UCSD-AML1 (cell line): Measurements from ENCODE around the gene GRSF1.
A peak's percentile ranks its signal among the peaks of the same experiment; 100 is the strongest.
"Not testable (repeated sequence)": the region's sequence is repeated elsewhere in the genome, so short reads cannot be mapped to it uniquely, and the experiment has no call there.

Source experiments
- DNase-seq: peaks from one replicate; lab custom pipeline; 2025; ENCODE audit not compliant: unreplicated experiment; lab: John Stamatoyannopoulos, UW

The GRSF1 gene, protein sequence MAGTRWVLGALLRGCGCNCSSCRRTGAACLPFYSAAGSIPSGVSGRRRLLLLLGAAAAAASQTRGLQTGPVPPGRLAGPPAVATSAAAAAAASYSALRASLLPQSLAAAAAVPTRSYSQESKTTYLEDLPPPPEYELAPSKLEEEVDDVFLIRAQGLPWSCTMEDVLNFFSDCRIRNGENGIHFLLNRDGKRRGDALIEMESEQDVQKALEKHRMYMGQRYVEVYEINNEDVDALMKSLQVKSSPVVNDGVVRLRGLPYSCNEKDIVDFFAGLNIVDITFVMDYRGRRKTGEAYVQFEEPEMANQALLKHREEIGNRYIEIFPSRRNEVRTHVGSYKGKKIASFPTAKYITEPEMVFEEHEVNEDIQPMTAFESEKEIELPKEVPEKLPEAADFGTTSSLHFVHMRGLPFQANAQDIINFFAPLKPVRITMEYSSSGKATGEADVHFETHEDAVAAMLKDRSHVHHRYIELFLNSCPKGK

DNA sequence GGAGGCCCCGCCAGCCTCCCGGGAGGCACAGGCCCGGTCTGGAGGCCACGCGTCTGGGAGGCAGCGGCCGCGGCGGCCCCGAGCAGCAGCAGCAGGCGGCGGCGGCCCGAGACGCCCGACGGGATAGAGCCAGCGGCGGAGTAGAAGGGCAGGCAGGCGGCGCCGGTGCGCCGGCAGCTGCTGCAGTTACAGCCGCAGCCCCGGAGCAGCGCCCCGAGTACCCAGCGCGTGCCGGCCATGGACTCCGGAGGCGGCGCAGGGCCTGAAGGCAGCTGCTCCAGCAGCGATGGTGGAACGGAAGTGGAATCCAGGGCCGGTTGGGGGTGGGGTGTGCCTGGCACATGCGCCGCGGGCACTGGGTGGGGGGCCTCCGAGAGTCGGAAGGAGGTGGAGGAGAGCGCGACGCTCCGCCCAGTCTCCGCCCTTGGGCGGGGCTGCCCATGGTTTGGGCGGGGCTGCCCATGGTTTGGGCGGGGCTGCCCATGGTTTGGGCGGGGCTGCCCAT, at the start of gene GRSF1:
GRSF1 (minus strand) TSS at position 302 of the 505 bp plus-strand sequence; CDS start at position 239, 63 bp downstream.
- DNase-seq: peak; percentile 91

DNA sequence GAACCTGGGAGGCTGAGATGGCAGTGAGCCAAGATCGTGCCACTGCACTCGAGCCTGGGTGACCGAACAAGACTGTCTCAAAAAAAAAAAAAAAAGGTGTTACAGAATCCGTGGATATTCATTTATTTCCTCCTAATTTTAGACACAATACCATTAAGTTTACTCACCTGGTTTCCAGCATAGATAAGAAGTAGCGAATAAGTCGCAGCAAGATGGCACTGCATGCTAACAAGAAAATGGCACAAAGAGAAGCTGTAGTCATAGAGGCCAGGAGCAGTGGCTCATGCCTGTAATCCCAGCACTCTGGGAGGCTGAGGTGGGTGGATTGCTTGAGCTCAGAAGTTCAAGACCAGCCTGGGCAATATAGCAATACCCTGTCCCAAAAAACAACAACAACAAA, 45.5 kb upstream of the GRSF1 start:
- DNase-seq: no peak

DNA sequence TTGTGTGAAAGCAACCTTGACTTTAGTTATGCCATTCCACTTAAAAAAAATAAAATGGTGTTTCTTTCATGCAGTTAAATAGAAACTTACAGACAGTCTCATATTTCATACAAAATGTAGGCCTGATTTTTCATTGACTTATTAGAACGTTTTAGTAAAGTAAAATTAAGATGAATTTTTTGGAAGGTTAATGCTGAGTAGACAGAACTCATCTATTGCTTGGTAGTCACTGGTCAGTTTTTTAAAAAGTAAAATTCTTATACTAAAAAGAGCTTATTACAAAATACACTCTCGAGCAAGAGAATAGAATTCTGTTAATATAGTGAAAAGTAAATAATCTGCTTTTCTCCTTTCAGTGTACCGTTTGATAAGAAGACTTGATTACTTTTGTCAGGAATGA, 41.0 kb upstream of the GRSF1 start:
- no peak for DNase-seq

DNA sequence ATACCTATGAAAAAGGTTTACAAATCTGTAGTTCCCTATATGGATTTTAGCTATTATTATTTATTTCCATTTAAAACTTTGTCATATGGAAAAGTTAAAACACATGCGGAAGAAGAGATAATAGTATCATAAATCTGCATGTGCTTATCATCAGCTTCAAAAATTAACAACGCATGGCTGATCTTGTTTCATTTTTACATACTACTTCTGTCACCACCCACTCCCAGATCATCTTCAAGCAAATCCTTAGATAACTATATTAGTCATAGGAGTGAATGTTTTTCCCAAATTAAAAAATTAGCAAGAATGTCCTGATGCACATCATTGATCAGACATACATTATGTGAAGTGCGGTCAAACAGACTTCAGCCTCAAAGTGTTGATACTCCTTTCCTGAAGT, 37.9 kb upstream of the GRSF1 start:
- no peak for DNase-seq

DNA sequence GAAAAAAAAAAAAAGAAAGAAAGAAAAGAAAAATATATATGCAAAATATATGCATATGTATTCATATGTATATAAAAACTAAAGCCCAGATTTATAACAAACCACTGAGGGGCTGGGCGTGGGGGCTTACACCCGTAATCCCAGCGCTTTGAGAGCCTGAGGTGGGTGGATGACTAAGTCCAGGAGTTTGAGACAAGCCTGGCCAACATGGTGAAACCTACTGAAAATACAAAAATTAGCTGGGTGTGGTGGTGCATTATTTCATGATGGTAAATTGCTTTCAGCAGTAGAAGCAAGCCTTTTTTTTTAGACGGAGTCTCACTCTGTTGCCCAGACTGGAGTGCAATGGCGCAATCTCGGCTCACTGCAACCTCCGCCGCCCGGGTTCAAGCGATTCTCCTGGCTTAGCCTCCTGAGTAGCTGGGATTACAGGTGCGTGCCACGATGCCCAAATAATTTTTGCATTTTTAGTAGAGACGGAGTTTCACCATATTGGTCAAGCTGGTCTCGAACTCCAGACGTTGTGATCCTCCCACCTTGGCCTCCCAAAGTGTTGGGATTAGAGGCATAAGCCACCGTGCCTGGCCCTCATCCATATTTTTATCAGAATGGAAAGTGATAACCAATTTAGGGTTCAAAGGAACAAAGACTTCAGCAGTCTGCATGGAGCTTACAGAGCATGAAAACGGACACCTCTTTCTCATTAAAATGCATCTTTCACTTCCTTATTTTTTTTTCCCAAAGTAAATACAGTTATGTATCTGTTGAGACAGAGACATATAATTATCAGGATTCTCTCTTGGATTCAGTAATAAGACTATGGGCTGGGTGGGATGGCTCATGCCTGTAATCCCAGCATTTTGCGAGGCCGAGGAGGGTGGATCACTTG, 34.8 kb upstream of the GRSF1 start:
- DNase-seq: no peak

DNA sequence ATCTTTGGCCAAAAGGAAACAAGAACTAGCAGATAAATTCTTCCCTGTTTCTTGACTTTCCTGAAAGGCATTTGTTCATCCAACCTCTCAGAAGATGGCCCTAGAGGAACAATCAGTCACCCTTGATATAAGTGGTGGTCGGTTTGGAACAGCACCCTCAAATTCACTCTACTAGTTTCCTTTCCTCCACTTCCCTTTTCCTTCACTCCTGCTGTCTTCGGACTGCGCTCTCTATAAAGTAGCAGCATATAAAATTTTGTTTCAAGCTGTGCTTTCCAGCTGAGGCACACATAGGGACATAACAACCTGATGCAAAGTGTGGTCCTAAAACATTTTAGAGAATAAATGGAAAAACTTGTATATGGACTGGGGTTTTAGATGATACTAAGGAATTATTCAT, 33.5 kb upstream of the GRSF1 start:
- no peak for DNase-seq

DNA sequence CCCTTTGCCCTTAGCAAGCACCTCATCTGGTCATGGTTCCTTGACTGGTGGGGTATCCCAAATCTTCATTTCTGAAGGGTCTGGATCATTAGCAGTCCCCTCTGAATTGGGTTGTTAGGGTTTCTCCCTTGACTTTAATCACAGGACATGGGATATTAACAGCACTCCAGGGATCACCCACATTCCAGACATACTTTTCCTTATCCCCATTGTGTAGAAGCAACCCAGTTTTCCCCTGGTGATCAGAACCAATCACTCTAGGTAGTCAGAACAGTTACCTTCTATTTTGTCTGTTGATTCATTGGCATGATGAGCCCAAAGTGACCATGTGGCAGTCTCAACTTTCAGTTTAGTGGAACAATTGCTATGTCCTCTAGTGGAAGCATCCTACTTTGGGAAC, 29.1 kb upstream of the GRSF1 start:
- no peak for DNase-seq

DNA sequence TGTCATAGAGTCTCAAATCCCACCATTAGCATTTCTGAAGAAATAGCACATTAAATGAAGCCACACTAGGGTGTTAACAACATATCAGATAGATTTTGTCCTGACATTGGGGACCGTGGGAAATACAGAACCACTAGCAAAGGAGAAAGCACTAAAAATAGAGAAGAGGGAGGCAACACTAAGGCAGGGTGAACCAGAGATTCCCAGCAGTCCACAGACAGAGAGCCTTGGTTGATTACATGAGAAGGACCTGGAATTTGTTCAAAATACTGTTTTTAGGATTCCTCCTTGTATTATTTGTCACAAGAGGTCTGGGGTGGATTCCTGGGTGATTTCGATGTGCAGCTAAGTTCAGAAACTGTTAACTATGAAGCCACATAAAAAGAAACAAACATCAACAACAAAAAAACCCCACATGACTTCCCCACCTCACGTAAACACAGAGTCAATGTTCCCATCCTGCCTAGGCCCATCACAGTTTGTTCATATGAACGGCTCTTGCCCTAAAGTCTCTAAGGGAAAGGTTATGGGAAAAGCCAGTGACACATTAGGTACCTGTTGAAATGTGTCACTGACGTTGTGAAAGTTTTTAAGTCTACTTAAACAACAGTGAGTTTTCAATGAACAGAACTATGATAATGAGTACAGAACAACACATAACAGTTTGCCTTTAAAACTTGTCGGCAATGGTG, 23.6 kb upstream of the GRSF1 start:
- no peak for DNase-seq

DNA sequence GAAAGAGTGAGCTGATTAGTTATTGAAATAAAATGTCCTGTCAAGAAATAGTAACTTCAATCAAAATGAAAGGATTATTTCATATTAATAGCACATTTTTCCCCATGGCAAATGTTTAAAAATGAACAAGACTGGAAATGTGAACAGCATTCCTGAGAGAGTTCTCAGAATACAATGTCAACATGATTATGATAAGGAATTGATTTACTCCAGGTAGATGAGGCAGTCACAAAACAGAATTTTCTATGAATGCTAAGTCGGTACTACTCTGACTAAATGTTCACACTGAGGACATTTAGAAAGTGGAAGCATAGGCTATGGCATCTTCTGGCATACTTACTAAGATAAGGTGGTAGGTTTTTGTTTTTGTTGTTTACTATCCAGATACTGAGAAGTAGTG, 19.4 kb upstream of the GRSF1 start:
- no peak for DNase-seq

DNA sequence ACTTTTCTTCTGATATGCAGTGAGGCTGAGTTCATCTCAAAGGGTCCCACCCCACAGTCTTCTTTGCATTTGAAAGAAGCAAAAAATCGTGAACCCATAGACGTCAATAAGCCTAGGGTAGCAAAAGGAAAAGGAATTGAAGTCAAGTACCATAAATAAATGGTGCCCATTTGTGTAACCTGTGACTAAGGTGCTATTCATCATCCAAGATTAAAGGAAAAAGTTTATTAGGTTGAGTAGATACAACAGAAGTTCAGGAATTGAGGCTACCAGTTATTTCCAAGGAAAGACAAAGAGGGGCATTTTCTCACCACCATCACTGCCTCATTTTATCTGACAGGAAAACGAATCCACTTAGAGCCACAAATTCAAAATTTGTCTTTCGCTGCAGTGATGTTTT, 18.8 kb upstream of the GRSF1 start:
- no peak for DNase-seq

DNA sequence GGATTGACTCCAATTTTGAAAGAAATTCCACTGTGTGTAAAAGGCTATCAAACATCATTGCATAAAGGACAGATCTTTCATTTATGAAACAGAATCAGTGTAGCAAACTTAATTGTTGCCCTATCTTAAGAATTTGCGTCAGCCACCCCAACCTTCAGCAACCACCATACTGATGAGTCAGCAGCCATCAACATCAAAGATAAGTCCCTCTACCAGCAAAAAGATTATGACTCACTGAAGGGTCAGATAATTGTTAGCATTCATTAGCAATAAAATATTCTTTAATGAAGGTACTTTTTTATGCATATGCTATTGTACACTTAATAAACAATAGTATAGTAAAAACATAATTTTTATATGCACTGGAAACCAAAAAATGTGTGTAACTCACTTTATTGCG, 15.8 kb upstream of the GRSF1 start:
- no peak for DNase-seq

DNA sequence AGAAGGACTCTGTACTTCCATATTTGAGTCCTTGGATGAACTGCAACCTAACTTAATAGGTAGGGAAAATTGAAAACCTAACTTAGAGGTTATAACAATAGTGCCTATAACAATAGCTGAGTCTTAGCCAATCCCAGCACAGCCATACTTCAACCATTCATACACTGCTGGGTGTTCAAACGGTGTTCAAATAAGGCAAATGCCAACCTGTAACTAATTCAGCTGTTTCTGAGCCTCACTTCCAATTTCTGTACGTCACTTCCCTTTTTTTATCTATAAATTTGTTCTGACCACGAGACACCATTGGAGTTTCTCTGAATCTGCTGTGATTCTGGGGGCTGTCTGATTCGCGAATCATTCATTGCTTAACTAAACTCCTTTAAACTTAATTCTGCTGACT, 9.6 kb upstream of the GRSF1 start:
- DNase-seq: no peak

DNA sequence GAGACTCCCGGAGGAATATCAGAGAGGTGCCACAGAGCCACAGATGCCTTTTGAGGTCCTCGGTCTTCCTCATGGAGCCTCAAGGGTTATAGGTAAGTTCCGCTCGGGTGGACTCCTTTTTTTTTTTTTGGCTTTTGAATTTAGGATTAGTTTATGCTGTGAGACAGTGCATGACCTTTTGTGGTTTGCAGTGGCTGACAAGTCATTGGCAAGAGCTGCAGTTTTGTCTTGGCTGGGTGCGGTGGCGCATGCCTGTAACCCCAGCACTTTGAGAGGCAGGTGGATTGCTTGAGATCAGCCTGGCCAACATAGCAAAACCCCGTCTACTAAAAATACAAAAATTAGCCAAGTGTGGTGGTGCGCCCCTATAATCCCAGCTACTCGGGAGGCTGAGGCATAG, 4.5 kb upstream of the GRSF1 start:
- DNase-seq: no peak

DNA sequence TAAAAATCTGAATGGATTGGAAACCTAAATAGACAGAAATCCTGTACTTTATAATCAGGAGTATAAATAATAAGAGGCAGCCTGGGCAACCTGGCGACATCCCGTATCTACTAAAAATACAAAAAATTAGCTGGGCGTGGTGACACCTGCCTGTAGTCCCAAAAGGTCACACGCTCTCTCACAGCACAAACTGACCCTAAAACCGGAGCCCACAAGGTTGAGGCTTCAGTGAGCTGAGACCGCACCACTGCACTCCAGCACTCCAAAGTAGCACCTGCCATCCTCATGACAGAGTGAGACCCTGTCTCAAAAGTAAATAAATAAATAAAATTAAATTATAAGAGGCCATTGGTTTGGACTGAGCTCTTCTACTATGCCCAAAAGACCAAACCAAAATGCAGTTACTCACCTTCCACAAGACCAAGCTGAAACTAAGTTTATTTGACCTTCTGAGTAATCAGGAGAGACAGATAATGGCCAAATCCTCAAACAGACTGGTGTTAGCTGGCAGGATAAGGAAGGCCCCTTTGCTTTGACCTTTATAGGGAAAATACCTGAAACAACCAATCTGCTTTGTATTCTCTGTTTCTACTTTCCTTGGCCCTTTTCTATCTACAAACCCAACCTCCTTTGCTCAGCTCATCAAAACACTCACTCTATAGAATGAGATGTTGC, 3.2 kb upstream of the GRSF1 start:
- DNase-seq: no peak

DNA sequence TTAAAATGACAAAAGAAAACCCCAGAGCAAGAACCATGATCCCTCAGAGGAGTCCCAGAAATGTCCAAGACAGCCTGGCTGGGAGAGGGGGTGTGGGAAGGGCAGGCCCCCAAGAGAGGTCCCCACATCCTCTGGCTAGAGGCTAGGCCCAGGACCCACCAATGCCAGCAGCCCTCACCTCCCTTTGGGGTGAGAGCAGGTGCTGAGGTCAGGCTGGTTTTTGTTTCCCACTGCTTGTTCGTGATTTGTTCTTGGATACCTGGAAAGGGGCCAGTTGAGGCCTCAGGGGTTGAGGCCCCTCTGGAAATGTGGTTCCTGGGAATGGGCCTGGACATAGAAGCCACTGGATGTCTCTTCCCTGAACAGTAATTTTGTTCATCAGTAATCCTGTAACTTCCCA, 2.3 kb upstream of the GRSF1 start:
- no peak for DNase-seq

DNA sequence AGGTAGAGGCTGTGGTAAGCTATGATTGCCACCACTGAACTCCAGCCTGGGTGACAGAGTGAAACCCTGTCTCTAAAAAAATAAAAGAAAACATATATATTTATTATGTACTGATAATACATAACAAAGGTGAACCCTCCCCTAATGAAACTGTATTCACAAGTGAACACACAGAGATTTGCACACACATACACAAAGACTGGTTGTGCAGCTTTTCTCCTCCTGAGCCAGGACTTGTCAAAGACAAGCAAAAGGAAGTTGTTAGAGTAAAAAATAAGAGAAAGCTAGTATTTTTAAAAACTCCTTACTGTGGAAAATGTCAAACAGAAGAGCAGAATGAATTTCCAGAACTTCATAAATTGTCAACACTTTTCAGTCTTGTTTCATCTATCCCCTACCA, 1.5 kb upstream of the GRSF1 start:
- no peak for DNase-seq

DNA sequence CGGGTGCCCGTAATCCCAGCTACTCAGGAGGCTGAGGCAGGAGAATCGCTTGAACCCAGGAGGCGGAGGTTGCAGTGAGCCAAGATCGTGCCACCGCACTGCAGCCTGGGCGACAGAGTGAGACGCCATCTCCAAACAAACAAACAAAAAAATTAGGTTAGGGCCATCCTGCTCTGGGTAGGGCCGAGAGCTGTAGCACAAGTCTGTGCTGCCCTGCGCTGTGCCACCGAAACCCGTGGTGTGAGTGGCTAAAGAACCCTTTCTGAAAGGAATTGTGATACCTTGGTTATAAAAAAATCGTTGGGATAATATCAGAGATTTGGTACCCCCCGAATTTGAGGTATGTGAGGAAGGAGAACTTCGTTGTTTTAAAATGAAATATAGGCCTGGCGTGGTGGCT, 941 bp upstream of the GRSF1 start:
- not testable (repeated sequence) for DNase-seq

DNA sequence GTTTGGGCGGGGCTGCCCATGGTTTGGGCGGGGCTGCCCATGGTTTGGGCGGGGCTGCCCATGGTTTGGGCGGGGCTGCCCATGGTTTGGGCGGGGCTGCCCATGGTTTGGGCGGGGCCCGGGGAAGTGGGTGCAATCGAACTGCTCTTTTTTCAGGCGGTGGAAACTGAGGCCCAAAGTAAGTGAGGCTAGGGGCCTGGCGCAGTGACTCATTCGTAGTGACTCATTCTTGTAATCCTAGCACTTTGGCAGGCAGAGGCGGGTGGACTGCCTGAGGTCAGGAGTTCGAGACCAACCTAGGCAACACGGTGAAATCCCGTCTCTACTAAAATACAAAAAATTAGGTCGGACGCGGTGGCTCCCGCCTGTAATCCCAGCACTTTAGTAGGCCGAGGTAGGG, 447 bp upstream of the GRSF1 start:
- peak; percentile 29 for DNase-seq

DNA sequence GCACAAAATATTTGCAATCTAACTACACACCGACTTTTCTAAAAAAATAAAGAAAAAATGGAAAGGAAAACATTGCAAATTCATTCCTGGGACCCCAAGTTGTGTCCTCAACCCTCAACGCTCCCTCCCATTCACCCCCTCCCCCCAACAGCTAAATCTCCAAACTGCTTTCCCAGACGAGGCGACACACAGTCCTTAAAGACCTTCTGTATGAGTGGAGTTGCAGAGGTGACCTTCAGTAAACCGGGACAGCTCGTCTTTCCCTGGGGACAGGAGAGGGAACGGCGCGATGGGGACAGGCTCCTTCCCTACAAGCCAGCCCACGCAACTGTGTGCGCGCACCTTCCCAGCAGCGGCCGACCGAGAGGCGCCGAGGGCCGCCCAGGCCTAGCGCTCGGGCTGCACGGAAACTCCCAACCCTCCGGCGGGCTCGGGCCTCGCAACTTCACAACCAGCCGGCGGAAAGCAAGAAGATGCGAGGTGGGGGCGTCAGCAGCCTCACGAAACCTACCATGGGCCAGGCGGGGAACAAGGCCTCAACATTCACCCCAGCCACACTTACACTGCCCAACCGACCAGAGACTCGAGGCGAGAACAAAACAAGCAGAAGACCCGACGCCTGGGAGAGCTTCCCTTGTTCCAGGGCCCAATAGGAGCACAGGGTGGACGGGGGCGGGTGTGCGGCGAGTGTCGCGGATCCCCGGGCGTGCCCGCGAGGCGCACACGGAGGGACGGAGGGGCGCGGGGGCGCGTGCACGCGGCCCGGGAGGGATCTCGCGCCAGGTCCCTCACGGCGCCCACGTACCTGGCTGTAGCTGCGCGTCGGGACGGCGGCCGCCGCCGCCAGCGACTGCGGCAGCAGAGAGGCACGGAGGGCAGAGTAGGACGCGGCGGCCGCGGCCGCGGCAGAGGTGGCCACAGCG, 763 bp downstream of the GRSF1 start:
- peak; percentile 74 for DNase-seq

DNA sequence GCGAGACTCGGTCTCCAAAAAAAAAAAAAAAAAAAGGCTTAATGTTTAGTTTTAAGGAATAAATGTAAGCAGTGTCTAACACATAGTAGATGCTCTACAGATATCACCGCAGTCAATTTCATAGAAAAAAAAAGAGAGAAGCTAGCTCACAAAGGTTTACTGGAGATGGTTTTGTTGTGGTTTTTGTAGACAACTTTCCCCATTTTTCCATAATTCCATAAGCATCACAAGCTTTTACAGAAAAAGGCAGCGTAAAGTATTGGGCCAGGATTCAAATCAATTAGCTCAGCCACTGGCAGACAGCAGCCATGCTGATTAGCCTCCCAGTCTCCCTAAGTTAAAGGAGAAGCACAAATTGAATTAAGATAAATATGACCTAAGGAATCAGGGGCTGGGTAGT, 1.5 kb downstream of the GRSF1 start:
- no peak for DNase-seq
